ENCODE measurements around the gene LATS1. TPM values are rescaled to one million over a fixed set of nuclear protein-coding genes. Genes with fewer than 3 reads are reported as not detected.

Gene LATS1
- total RNA-seq, 1 experiment from 2014 or later: 25.1 TPM

- Histone ChIP-seq H2BK20ac (ENCODE audit: low read depth, low read length, poor library complexity, severe bottlenecking) (no peak overlapping the region), H4K5ac (ENCODE audit: insufficient read length, low read depth, low read length) (no peak overlapping the region), H3K4me1 (ENCODE audit: insufficient read depth, low read length) (no peaks in the 10 kb centered on the region), H2BK120ac (ENCODE audit: low read depth, low read length, poor library complexity, severe bottlenecking) (no peak overlapping the region), H3K79me2 (ENCODE audit: insufficient read depth, low read length) (peaks cover 2% of the 10 kb centered on the region; the same call in 1 of the 2 replicates), H3K27me3 (ENCODE audit: insufficient read depth, low read length) (no peaks in the 10 kb centered on the region), H3K9me3 (ENCODE audit: control insufficient read depth, low read depth, low read length) (no peaks in the 10 kb centered on the region), H3K18ac (ENCODE audit: insufficient read length, low read depth, low read length) (no peak overlapping the region), H3K56ac (ENCODE audit: insufficient read length, low read depth, low read length) (no peak overlapping the region), H3K23ac (ENCODE audit: insufficient read length, low read depth, low read length) (no peak overlapping the region), H3K79me1 (ENCODE audit: insufficient read depth, low read depth, low read length, poor library complexity, severe bottlenecking) (no peaks in the 10 kb centered on the region), H3K23me2 (ENCODE audit: insufficient read length, low read depth, low read length, poor library complexity, severe bottlenecking) (no peaks in the 10 kb centered on the region), H4K91ac (ENCODE audit: insufficient read length, low read depth, low read length) (no peak overlapping the region), H2AFZ (ENCODE audit: low read length) (no peak overlapping the region), H4K20me1 (ENCODE audit: control insufficient read depth, insufficient read depth, insufficient read length) (no peaks in the 10 kb centered on the region), H2BK12ac (ENCODE audit: insufficient read length, low read depth, low read length) (no peak overlapping the region), H3K4me2 (ENCODE audit: insufficient read depth, insufficient read length, low read length) (no peak overlapping the region), H2AK5ac (ENCODE audit: insufficient read length, low read length) (no peak overlapping the region), H3T11ph (ENCODE audit: low read length) (no peak overlapping the region), H3K9ac (ENCODE audit: extremely low read depth, insufficient read length, low read length) (no peak overlapping the region), H3K14ac (ENCODE audit: insufficient read depth, low read length) (no peak overlapping the region), H2BK5ac (ENCODE audit: insufficient read length, low read length) (no peak overlapping the region), H4K8ac (replicated peaks; ENCODE audit: insufficient read length, low read depth, low read length) (no peak overlapping the region), H3K27ac (ENCODE audit: insufficient read length, low read depth, low read length) (no peak overlapping the region), H3K4ac (ENCODE audit: low read depth, low read length) (no peak overlapping the region), H2BK15ac (ENCODE audit: low read depth, low read length) (no peak overlapping the region)
- Mint-ChIP-seq H3K9me3 (peaks cover 4 to 7% of the 10 kb centered on the region in 2 experiments; a peak in 4 of 5 replicates), H3K4me1 (no peaks in the 10 kb centered on the region), H3K27ac (no peak overlapping the region), H3K4me3 (no peak overlapping the region), H3K36me3 (ENCODE audit: insufficient read depth in 1 of 3, low read depth in 3 of 3) (peaks cover 12 to 32% (median 28%) of the 10 kb centered on the region in 3 experiments), H3K27me3 (ENCODE audit: low read depth) (no peaks in the 10 kb centered on the region)
- no peak for TF ChIP-seq CTCF (conservative IDR thresholded peaks at IDR 0.05)
- no peak for DNase-seq
Observed at GRCh38 chr6:149763866-149764265, 46.0 kb upstream of the LATS1 start.
